ENCODE measurements around the gene ADAP1.

ADAP1 gene

GRCh38 chr7:977326-978048, 23.0 kb upstream of the ADAP1 start:
- Histone ChIP-seq H3K27me3 (ENCODE audit: insufficient read depth, insufficient read length) (no peaks in the 10 kb centered on the region), H3K9ac (ENCODE audit: insufficient read length, low read depth) (no peak overlapping the region), H3K4me1 (ENCODE audit: insufficient read depth, insufficient read length) (peaks cover 12% of the 10 kb centered on the region), H3K9me3 (ENCODE audit: insufficient read depth, low read length) (no peaks in the 10 kb centered on the region), H3K36me3 (ENCODE audit: insufficient read depth, insufficient read length, low read length) (peaks cover 10% of the 10 kb centered on the region), H3K4me3 (ENCODE audit: insufficient read length, low read depth) (no peak overlapping the region)
- DNase-seq (ENCODE audit: low read depth, low spot score), result no peak
- TF ChIP-seq YY1 (IDR thresholded peaks at IDR 0.05; ENCODE audit: insufficient read depth, insufficient read length) (no peak), SUZ12 (IDR thresholded peaks at IDR 0.05; ENCODE audit: extremely low read depth, insufficient read depth, insufficient read length) (no peak), ZNF274 (IDR thresholded peaks at IDR 0.05; ENCODE audit: low read depth, low read length) (no peak)

DNA sequence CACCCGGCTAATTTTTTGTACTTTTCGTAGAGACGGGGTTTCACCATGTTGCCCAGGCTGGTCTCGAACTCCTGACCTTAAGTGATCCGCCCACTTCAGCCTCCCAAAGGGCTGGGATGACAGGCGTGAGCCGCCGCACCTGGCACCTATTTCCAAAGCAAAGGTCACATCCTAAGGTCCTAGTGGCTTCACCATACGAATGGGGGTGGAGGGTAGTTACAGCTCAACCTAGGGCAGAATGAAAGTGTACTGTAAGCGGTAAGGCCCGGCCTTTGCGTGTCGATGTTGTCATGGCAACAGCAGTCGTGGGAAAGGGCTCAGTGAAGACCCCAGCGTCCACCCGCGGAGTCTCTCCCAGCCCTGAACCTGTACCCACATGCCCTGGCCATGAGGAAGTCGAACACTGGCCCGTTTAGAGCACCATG, 22.4 kb upstream of the ADAP1 start:
- no peak for TF ChIP-seq YY1 (IDR thresholded peaks at IDR 0.05; ENCODE audit: insufficient read depth, insufficient read length)
- no peak for TF ChIP-seq ZNF274 (IDR thresholded peaks at IDR 0.05; ENCODE audit: low read depth, low read length)
- TF ChIP-seq SUZ12 (IDR thresholded peaks at IDR 0.05; ENCODE audit: extremely low read depth, insufficient read depth, insufficient read length), result no peak
- peaks cover 12% of the 10 kb centered on the region for H3K4me1 ChIP-seq (ENCODE audit: insufficient read depth, insufficient read length)
- H3K27me3 ChIP-seq (ENCODE audit: insufficient read depth, insufficient read length), result no peaks in the 10 kb centered on the region
- no peak overlapping the region for H3K9ac ChIP-seq (ENCODE audit: insufficient read length, low read depth)
- no peaks in the 10 kb centered on the region for H3K9me3 ChIP-seq (ENCODE audit: insufficient read depth, low read length)
- H3K36me3 ChIP-seq (ENCODE audit: insufficient read depth, insufficient read length, low read length), result peaks cover 16% of the 10 kb centered on the region
- DNase-seq (ENCODE audit: low read depth, low spot score), result no peak
- no peak overlapping the region for H3K4me3 ChIP-seq (ENCODE audit: insufficient read length, low read depth)

DNA sequence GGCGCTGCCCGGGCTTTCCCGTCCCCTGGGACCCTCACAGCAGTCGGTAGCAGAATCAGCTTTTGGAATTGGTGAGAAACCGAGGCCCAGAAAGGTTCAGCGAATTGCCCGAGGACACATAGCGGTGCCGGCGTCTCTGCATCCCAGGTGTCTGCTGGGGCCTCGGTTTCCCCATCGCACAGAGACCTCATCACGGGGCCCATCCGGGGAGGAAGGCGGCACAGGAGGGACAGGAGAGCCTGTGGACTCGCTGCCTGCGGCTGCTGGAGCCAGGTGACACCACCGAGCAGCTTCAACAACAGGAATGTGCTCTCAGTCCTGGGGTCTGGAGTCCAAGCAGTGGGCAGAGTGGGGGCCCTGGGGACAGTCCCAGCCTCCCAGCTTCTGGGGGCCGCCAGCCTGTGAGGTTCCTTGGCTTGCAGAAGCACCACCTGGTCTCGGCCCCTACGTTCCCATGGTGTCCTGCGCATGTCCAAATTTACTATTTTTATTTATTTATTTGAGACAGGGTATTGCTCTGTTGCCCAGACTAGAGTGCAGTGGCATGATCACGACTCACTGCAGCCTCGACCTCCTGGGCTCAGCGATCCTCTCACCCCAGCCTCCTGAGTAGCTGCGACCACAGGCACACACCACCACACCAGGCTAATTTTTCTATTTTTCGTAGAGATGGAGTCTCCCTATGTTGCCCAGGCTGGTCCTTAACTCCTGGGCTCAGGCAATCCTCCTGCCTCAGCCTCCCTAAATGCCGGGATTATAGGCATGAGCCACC, 21.4 kb upstream of the ADAP1 start:
- no peaks in the 10 kb centered on the region for H3K27me3 ChIP-seq (ENCODE audit: insufficient read depth, insufficient read length)
- H3K9me3 ChIP-seq (ENCODE audit: insufficient read depth, low read length), result no peaks in the 10 kb centered on the region
- peak overlapping the region; percentile 66 for H3K9ac ChIP-seq (ENCODE audit: insufficient read length, low read depth)
- H3K4me3 ChIP-seq (ENCODE audit: insufficient read length, low read depth), result peak overlapping the region; percentile 33
- no peak for DNase-seq (ENCODE audit: low read depth, low spot score)
- TF ChIP-seq ZNF274 (IDR thresholded peaks at IDR 0.05; ENCODE audit: low read depth, low read length) (no peak), SUZ12 (IDR thresholded peaks at IDR 0.05; ENCODE audit: extremely low read depth, insufficient read depth, insufficient read length) (no peak), YY1 (IDR thresholded peaks at IDR 0.05; ENCODE audit: insufficient read depth, insufficient read length) (no peak)
- H3K36me3 ChIP-seq (ENCODE audit: insufficient read depth, insufficient read length, low read length), result peaks cover 25% of the 10 kb centered on the region
- H3K4me1 ChIP-seq (ENCODE audit: insufficient read depth, insufficient read length), result peaks cover 12% of the 10 kb centered on the region

GRCh38 chr7:974820-975681, 20.6 kb upstream of the ADAP1 start, which contains the start of gene COX19:
Gene COX19 (minus strand): TSS chr7:975549. CDS start chr7:975509, 40 bp downstream.
- peak within 1 kb of the TSS; percentile 94 for H3K9ac ChIP-seq (ENCODE audit: insufficient read length, low read depth)
- H3K9me3 ChIP-seq (ENCODE audit: insufficient read depth, low read length), result no peaks in the 10 kb centered on the region
- peak; percentile 94 for DNase-seq (ENCODE audit: low read depth, low spot score)
- TF ChIP-seq YY1 (IDR thresholded peaks at IDR 0.05; ENCODE audit: insufficient read depth, insufficient read length) (peak; percentile 55), SUZ12 (IDR thresholded peaks at IDR 0.05; ENCODE audit: extremely low read depth, insufficient read depth, insufficient read length) (no peak), ZNF274 (IDR thresholded peaks at IDR 0.05; ENCODE audit: low read depth, low read length) (no peak)
- peaks cover 32% of the 10 kb centered on the region for H3K36me3 ChIP-seq (ENCODE audit: insufficient read depth, insufficient read length, low read length)
- no peaks in the 10 kb centered on the region for H3K27me3 ChIP-seq (ENCODE audit: insufficient read depth, insufficient read length)
- peaks cover 10% of the 10 kb centered on the region for H3K4me1 ChIP-seq (ENCODE audit: insufficient read depth, insufficient read length)
- H3K4me3 ChIP-seq (ENCODE audit: insufficient read length, low read depth), result peak within 1 kb of the TSS; percentile 95

GRCh38 chr7:974172-974571, 19.7 kb upstream of the ADAP1 start:
- peak overlapping the region; percentile 95 for H3K4me3 ChIP-seq (ENCODE audit: insufficient read length, low read depth)
- peaks cover 40% of the 10 kb centered on the region for H3K36me3 ChIP-seq (ENCODE audit: insufficient read depth, insufficient read length, low read length)
- H3K9ac ChIP-seq (ENCODE audit: insufficient read length, low read depth), result peak overlapping the region; percentile 94
- DNase-seq (ENCODE audit: low read depth, low spot score), result no peak
- peaks cover 6% of the 10 kb centered on the region for H3K4me1 ChIP-seq (ENCODE audit: insufficient read depth, insufficient read length)
- no peaks in the 10 kb centered on the region for H3K9me3 ChIP-seq (ENCODE audit: insufficient read depth, low read length)
- H3K27me3 ChIP-seq (ENCODE audit: insufficient read depth, insufficient read length), result no peaks in the 10 kb centered on the region
- no peak for TF ChIP-seq SUZ12 (IDR thresholded peaks at IDR 0.05; ENCODE audit: extremely low read depth, insufficient read depth, insufficient read length)
- TF ChIP-seq YY1 (IDR thresholded peaks at IDR 0.05; ENCODE audit: insufficient read depth, insufficient read length), result no peak
- no peak for TF ChIP-seq ZNF274 (IDR thresholded peaks at IDR 0.05; ENCODE audit: low read depth, low read length)

DNA sequence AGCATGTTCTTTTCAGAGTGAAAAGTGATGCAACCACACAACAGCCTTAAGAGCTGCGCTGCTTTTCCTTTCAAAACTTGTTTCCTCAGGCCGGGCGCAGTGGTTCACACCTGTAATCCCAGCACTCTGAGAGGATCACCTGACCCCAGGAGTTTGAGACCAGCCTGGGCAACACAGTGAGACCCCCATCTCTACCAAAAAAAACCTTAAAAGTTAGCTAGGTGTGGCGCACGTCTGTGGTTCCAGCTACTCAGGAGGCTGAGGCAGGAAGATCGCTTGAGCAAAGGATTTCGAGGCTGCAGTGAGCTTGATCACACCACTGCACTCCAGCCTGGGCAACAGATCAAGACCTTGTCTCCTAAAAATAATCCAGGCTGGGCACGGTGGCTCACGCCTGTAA, 18.8 kb upstream of the ADAP1 start:
- Histone ChIP-seq H3K36me3 (ENCODE audit: insufficient read depth, insufficient read length, low read length) (peaks cover 49% of the 10 kb centered on the region), H3K9me3 (ENCODE audit: insufficient read depth, low read length) (no peaks in the 10 kb centered on the region), H3K4me1 (ENCODE audit: insufficient read depth, insufficient read length) (peaks cover 6% of the 10 kb centered on the region), H3K9ac (ENCODE audit: insufficient read length, low read depth) (no peak overlapping the region), H3K4me3 (ENCODE audit: insufficient read length, low read depth) (no peak overlapping the region), H3K27me3 (ENCODE audit: insufficient read depth, insufficient read length) (no peaks in the 10 kb centered on the region)
- TF ChIP-seq ZNF274 (IDR thresholded peaks at IDR 0.05; ENCODE audit: low read depth, low read length), result no peak
- TF ChIP-seq YY1 (IDR thresholded peaks at IDR 0.05; ENCODE audit: insufficient read depth, insufficient read length), result no peak
- no peak for TF ChIP-seq SUZ12 (IDR thresholded peaks at IDR 0.05; ENCODE audit: extremely low read depth, insufficient read depth, insufficient read length)
- DNase-seq (ENCODE audit: low read depth, low spot score), result no peak

Data from NT2/D1 (cell line).